ENCODE results near the gene LPP.

The LPP gene

DNA sequence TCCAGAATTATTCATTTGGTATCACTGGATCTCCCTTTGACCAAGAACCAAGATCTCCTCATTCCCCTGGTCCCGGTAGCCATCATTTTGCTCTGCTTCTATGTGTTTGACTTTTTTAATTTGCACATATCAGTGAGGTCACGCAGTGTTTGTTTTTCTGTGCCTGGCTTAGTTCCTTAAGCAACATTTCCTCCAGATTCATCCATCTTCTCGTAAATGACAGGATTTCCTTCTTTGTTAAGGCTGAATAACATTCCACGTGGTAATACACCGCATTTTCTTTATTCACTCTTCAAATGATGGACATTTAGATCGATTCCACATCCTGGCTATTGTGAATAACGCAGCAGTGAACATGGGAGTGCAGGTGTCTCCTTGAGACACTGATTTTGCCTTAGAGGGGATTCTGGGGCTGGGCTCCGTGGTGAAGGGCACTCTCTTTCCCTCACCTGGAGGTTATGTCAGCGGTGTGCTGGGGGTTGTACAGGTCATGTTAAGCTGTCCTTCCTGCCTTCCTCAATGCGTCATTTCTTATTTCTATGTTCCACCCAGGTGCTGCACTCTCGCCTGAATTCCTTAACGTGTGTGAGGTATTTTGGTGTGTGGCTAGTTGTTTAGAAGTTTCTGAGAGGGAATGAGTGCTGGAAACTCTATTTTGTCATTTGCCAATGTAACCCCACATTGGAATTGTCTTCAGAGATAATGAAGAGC is 212.2 kb downstream of the LPP start:
- DNase-seq (ENCODE audit: low spot score) = no peak

- DNase-seq (ENCODE audit: low spot score) = no peak
Measured at GRCh38 chr3:188367678-188368077, 213.7 kb downstream of the LPP start.

- no peak for DNase-seq (ENCODE audit: low spot score)
Measured at GRCh38 chr3:188369526-188369925, 215.6 kb downstream of the LPP start.

DNA sequence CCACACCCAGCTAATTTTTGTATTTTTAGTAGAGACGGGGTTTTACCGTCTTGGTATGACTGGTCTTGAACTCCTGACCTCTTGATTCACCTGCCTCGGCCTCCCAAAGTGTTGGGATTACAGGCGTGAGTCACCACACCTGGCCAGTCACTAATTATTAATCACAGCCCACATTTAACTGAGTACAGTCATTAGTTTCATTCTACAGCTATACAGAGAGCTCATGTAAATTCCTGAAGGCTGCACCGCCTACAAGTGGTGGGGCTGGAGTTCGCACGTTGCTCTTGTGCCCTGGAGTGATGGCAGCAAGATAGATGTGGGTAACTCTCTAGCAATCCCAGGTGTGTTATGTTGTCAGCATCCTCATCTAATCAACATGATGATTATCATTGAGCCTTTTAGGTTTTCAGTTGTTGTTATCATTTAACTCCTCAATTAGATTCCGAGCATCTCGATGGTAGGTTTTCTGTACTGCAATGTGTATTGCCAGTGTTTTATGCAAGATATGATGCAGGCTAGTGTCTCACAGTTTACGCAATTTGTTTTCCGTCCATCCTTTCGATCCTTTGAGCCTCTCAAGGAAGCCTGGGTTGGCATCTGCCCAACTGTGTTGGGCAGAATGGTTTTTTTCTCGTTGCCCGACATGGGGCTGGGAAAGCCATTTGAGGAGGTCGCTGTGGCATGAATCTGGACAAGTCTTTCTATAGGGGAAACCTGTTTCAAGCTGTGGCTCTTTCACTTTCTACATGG is 216.3 kb downstream of the LPP start:
- DNase-seq (ENCODE audit: low spot score) = no peak

DNA sequence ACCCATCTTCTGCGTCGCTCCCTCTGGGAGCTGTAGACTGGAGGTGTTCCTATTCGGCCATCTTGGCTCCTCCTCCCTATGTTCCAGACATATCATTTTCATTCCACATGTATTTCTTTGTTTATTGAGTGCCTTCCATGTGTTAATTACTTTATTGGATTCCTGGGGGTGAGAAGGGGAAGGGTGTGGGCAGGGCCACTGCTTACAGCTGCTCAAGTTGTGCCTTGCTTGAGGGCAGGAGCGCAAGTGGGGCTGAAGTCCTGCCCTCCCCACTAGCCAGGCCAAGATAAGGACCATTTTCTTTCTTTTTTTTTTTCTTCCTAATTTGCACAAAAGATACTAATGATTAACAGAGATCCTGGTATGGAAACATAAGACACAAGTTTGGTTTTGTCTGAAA is 224.8 kb downstream of the LPP start:
- DNase-seq (ENCODE audit: low spot score) = no peak

GRCh38 chr3:188380252-188380651 is 226.3 kb downstream of the LPP start:
- no peak for DNase-seq (ENCODE audit: low spot score)

DNA sequence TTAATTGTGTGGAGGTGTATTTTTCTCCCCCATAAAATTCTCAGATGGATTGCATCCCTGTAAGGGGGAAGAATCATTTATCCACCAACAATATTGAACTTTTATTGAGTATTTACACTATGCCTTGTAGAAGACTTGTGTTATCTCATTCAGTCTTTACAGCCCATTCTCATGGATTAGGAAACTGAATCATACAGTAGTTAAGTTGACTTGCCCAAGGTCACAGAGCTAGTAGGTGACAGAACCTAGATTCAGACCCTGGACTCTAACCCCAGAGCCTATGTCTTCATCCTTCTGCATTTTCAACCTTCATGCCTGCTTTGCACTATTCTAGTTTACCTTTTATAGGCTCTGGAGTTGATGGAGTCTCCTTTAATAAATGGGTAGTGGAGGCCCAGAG is 226.8 kb downstream of the LPP start:
- no peak for DNase-seq (ENCODE audit: low spot score)

DNA sequence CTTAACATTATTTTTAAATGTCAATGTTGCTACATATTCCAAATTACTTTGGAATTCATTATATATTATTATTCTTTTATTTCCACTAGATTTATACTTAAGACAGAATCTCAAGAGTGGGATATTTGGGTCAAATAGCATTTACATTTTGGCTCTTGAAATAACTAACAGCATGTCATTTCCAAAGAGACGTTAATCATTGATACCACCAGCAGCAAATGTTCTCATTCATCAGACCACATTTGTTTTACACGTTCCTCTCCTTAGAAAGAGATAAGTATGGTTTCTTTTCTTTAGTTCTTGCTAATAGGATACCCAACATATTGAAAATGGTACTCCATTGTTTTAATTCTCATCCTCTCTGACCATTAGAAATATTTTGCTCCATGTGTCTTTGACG is 229.8 kb downstream of the LPP start:
- no peak for DNase-seq (ENCODE audit: low spot score)

DNA sequence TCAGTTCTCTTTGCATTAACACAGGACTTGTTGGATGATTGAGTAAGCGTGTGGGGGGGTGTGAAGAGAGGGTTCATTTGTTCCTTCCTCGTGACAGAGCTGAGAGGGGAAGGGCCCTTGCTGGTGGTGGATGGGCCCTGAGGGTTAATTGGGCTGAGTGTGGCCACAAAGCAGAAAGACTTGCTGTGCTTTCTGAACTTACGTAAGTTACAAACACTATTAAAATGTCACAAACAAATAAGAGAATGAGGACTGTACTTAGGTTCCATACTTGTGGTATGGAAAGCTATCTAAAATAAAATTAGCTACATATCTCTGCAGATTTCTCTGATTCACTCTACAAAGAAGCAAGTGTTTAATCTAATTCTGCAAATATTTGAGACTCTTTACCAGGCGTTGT is 231.3 kb downstream of the LPP start:
- no peak for DNase-seq (ENCODE audit: low spot score)

DNA sequence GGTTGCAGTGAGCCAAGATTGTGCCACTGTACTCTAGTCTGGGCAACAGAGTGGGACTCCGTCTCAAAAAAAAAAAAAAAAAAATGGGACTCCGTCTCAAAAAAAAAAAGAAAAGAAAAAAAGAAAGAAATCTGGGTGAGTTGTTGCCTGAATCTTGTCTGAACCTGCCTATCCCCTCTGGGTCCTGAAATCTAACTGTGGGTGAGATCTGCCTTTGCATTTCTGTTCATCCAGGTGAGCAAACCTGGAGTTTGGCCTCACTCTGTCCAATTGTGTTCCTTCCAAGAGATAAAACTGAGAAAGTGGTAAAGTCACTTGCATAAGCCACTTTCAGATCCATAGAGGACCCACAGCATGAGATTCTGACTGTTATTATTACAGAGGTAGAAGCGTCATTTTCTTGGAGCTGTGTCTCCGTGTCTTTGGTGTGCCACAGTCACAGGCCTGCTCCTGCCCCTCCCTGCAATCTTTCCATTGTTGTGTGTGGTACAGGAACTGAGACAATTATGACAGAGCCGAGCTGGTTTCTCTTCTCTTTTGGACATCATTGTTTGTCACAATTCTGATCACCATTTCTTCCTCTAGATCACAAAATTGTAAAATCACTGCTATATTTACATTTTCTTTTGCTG is 235.9 kb downstream of the LPP start:
- peak; percentile 72 for DNase-seq (ENCODE audit: low spot score)

DNA sequence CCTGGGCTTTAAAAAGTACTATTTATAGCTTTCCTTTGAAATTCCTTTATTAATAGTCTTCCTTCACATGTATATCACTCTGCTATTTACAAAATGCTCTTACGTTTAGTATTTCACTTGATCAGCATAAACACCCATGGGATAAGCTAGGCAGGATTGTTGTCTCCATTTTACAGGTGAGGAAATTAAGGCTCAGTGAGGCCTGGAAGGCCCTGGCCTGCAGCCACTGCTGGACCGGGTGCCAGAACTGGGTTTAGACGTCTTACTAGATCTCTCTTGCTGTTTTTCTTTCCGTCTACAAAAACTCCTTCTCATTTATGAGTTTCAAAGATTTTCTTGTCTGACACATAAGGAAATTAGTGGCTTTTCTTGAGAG is 236.4 kb downstream of the LPP start:
- no peak for DNase-seq (ENCODE audit: low spot score)

DNA sequence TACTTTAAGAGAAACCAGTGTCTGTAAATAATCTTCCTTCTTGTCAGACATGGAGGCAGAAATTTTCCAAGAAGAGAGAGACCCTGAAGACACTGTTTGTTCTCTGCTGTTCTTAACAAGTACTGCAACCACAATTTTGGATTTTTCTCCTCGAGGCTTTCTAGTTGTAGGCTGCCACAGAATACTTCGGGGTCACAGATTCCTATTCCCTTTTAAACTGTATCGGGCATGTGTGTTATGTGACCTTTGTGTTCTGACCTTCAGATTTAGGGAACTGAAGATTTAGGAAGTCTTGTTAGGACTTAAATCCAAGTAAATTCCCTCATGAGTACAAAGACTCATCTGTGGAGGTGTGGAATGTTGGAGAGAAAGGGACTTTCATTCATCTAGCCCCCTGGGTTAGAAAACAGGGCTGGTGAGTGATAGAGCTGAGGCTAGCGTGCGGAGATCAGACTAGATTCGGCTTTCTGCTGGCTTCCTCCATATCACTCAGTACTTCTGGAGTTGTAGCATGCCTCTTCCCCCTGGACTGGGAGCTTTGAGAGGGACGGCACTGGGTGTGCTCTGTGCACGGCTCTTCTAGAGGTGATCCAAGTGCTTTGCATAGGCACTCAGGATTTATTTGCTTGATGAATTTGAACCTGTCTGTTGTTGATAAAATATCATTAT is 237.0 kb downstream of the LPP start:
- DNase-seq (ENCODE audit: low spot score) = no peak

DNA sequence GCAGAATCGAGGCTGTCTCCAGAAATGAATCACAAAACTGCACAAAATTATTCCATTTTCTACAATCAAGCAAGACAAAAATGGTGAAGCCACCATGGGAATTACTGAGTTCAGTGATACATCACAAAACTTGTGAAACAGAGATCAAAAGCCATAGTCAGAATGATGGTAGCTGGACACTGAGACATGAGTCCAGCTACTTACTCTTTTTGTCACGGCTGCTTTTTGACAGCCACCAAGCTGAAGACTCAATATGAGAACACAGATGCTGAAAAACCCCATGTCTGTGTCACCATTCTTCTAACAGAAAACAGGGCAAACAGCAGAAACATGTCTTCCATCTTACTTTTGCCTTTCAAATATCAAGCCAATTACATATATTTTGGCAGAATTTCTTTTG is 237.6 kb downstream of the LPP start:
- DNase-seq (ENCODE audit: low spot score) = no peak

DNA sequence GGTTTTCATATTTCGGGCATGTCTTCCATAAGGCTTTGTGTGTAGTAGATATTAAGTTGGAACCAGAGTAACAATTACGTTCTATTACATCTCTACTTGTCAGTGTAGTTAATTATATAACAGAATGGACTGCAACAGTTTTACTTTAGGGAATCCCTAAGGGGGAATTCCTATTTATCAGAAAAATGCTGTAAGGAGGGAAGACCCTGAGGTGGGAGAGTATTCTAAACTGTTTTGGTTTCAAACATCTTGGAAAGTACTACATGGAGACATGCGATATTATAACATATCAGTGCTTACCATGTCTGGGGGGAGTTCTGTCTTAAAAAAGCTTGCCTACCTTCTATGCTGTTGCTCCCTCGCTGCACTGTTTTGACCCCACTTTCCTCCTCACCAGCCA is 238.1 kb downstream of the LPP start:
- no peak for DNase-seq (ENCODE audit: low spot score)

DNA sequence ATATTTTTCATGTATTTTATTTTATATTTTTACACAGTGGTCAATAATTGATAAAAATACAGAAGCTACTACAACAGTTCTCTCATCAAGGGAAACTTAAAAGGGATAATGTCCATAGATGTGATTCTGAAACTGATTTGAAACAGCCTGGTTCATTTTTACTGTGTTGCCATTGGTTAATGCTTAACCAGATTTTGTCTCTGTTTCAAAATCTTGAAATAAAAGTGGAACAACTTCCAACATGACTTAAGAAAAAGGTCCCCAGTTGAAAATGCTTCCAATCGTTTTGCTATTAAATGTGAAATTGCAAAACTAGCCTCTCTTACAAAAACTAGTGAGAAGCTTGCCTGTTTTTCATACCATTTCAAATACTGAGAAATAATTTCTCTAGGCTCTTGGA is 240.7 kb downstream of the LPP start:
- DNase-seq (ENCODE audit: low spot score) = no peak

- DNase-seq (ENCODE audit: low spot score) = no peak
Measured at GRCh38 chr3:188396251-188396650, 242.3 kb downstream of the LPP start.

DNA sequence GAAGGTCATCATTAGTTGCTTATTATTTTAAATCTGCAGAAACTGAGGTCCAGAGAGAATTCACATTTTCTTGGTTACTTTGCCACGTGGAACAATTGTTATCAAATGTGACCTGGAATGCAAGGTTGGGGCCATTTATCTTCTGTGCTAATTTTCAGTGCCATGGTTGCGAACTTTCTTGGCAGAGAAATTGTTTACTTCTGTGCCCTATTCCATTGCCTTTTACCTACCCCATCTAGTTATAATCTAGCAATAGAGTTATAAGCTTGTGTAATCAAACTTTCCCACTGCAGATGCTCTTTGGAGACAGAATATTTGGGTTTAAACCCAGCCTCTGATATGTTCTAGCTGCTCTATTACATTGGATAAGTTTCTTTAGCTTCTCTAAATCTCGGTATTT is 242.9 kb downstream of the LPP start:
- DNase-seq (ENCODE audit: low spot score) = no peak

DNA sequence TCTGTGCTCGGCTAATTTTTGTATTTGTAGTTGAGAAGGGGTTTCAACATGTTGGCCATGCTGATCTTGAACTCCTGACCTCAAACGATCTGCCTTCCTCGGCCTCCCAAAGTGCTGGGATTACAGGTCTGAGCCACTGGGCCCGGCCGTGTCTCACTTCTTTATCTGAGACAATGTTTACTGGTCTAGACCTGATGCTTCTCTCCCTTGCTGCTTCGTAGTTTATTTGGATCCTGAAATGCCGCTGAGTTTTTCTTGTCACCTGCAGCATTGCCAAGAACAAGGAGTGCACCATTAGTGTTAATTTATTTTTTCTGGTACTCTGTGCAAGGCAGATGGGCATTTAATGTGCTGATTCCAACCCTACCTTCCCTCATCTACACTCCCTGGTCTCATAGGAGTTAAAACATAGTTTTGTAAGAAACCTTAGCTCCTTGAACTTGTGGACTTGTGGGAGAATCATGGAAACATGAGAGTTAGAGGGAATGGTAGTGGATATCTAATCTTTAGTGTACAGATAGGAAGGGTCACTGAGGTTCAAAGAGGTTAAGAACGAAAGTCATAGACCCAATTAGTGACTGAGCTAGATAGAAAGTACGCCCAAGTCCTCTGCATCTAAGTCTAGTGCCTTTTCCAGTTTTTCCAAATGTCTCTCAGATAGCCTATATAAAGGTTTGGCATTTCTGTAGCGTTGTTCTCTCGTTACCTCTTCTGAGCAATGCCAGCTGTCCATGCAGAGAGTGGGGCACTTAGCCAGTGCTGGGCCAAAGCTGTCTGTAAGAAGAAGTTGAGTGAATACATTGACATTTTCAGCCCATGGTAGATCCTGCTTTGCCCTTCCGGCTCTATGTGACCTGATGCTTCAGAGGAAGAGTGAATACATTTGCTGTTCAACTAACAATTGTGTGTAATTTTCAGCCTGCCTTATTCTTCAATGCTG is 244.1 kb downstream of the LPP start:
- DNase-seq (ENCODE audit: low spot score) = no peak

GRCh38 chr3:188400494-188401243 is 246.7 kb downstream of the LPP start:
- DNase-seq (ENCODE audit: low spot score) = peak; percentile 49

GRCh38 chr3:188401244-188401993 is 247.5 kb downstream of the LPP start:
- no peak for DNase-seq (ENCODE audit: low spot score)

All from germinal center (tissue), 1 donor.